Pons (tissue), 1 donor: Measurements from ENCODE around the gene DNAJC9.
"Not testable (repeated sequence)": the region's sequence is repeated elsewhere in the genome, so short reads cannot be mapped to it uniquely, and the experiment has no call there.

Experiments
- DNase-seq: peaks from one replicate; pipeline ENCODE4 v3.0.0-alpha.2; 2016; ENCODE audit warnings: low spot score

Gene DNAJC9, protein sequence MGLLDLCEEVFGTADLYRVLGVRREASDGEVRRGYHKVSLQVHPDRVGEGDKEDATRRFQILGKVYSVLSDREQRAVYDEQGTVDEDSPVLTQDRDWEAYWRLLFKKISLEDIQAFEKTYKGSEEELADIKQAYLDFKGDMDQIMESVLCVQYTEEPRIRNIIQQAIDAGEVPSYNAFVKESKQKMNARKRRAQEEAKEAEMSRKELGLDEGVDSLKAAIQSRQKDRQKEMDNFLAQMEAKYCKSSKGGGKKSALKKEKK

DNA sequence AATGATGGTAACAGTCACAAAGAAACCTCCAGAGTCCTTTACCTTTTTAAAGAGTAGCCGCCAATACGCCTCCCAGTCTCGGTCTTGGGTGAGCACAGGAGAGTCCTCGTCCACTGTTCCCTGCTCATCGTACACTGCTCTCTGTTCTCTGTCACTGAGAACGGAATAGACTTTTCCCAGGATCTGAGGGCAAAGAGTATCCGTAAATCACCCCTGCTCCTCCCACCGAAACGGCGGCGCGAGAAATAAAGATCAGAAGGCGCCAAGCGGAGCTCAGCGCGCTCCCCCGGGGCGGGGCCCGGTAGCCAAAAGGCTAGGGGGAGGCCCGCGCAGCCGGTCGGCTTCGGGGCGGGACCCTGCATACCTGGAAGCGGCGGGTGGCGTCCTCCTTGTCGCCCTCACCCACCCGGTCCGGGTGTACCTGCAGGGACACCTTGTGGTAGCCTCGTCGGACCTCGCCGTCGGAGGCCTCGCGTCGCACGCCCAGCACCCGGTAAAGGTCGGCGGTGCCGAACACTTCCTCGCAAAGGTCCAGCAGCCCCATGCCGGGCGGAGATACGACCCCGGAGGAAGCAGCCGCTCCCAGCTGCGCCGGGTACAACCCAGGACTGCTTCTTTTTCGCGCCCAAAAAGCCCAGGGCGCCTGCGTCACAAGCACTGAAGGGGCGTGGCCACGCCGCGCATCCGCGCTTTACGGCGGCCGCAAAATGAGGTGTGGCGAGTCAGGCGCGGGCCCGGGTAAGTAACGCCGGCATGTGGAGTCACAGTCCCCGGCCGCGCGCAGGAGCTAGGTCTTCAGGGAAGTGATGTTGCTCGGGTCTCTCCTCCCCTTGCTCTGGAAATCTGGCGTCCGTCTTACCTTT is at the start of gene DNAJC9:
Gene DNAJC9 (minus strand): TSS at position 610 of the 863 bp plus-strand sequence. CDS start 66 bp downstream, at position 544.
- DNase-seq: peak; percentile 86

DNA sequence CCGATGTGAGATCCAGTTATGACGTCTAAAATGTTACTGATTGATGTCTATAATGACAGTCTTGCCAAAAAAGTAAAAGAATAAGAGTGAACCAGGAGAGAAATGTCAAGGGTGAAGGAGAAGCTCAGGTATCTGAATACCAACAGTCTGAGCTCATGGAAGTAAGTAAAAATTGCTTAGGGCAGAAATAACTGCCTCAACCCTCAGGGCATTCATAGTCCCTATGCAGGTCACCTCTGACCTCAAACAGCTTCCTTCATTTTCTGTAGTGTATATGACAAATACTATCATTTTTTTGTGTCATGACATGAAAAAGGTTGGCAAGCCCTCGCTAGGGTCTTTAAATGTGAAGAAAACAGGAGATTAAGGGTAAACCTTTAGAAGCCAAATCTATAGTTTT is 46.4 kb upstream of the DNAJC9 start:
- DNase-seq: no peak

DNA sequence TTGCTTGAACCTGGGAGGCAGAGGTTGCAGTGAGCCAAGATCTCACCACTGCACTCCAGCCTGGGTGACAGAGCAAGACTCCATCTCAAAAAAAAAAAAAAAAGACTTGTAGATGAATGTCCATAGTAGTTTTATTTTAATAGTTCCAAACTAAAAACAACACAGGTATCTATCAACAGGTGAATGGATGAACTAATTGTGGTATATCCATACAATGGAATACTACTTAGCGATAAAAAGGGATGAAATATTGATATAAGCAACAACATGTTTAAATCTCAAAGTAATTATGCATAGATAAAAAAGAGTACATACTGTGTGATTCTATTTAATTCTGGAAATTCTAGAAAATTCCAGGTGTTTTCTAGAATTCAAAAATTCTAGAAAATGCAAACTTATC is 42.9 kb upstream of the DNAJC9 start:
- DNase-seq: no peak

DNA sequence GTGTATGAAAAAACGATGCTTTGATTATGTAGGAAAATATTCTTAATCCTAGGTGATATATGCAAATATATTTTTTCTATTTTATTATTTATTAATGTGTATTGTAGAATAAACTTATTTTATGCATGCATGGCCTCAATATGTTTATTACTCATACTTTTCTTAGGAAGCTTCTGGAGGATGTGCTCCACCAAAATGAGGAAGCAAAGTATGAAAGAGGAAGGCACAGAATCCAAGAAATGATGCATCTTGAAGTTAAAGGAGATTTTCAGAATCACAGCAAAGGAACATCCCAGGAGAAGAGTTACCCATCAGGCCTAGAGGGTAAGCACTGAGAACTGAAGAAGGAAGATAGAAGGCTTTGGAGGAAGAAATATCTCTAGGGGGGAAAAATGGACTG is 40.4 kb upstream of the DNAJC9 start:
- no peak for DNase-seq

DNA sequence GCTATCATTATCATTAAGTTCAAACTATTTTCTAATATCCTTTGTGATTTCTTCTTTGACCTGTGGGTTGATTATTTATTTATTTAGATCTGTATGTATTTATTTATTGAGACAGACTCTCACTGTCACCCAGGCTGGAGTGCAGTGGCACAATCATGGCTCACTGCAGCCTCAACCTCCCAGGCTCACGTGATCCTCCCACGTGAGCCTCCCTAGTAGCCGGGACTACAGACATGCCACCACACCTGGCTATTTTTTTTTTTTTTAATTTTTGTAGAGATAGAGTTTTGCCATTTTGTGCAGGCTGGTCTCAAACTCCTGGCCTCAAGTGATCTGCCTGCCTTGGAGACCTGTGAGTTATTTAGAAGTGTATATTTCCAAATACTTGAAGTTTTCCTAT is 34.0 kb upstream of the DNAJC9 start:
- DNase-seq: no peak

DNA sequence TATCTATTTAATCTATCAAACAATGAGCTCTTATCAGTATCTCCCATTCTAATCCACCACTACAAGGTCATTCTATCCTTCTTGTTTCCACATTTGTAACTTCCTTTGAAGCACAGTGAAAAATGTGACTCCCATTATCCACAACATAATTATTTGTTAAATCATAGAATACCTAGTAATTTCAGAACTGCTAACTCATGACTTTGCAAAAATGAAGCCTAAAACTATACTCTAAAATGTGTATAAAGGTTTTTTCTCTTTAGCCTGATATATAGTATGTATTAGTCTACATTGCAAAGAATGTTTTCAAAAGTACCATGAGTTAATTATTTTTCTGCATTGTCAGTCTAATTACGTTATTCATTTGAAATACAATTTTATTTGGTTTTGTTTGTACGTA is 17.4 kb upstream of the DNAJC9 start:
- DNase-seq: no peak

DNA sequence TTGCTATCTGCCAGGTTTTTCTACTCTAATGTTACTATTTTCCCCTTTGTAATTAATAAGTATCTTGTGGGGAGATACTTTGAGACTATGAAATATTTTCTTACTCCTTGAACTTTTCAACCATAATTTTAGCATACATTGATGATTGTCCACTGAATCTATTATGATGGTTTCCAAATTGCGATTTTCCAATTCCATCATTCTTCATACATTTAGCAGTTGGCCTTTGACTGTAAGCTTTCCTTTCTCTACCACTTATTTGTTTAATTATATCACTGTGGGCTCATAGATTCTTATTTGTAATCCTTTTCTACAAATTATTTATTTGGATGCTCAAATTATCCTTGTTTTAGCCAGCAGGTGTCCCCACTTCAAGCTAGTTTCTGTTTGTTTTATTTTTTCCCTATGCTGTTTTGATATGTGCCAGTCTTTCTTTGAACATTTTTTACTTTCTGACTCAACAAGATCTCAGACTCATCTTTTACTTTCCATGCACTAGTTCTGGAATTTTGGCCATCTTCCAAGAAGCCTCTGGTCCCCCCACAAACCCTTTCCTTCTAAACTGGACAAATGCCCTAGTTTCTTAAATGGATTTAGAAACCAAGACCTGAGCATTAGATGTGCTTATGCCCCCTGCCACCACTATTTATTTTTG is 16.8 kb upstream of the DNAJC9 start:
- DNase-seq: peak; percentile 22

DNA sequence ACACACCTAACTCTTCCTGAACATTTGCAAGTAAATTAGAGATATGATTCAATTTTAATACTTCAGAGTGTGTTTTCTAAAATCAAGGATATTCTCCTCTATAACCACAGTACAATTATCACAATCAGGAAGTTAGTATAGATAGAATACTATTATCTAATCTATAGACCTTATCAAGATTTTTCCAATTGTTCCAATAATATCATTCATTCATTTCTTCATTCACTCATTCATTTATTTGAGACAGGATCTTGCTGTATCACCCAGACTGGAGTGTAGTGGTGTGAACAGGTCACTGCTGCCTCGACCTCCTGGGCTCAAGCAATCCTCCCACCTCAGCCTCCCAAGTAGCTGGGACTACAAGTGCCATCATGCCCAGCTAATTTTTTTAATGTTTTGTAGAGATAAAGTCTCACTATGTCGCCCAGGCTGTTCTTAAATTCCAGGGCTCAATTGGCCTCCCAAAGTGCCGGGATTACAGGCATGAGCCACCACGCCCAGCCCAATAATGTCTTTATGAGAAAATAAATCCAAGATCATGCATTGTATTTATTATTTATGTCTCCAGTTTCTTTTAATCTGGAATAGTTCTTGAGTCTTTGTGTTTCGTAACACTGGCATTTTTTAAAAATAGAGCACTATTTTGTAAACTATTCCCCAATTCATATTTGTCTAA is 16.0 kb upstream of the DNAJC9 start:
- DNase-seq: no peak

DNA sequence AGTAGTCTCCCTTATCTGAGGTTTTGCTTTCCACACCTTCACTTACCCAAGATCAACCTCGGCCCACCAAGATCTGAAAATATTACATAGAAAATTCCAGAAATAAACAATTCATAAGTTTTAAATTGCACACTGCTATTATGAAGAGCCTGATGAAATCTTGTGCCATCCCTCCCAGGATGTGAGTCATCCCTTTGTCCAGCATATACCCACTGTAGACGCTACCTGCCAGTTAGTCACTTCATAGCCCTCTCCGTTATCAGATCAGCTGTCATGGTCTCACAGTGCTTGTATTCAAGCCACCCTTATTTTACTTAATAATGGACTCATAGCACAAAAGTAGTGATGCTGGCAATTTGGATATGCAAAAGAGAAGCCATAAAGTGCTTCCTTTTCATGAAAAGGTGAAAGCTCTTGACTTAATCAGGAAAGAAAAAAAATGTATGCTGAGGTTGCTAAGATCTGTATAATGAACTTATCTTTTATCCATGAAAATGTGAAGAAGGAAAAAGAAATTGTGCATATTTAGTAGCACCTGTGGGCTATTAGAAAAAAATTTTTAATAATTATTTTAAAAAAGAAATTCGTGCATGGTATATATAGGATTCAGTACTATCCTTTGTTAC is 15.2 kb upstream of the DNAJC9 start:
- no peak for DNase-seq

DNA sequence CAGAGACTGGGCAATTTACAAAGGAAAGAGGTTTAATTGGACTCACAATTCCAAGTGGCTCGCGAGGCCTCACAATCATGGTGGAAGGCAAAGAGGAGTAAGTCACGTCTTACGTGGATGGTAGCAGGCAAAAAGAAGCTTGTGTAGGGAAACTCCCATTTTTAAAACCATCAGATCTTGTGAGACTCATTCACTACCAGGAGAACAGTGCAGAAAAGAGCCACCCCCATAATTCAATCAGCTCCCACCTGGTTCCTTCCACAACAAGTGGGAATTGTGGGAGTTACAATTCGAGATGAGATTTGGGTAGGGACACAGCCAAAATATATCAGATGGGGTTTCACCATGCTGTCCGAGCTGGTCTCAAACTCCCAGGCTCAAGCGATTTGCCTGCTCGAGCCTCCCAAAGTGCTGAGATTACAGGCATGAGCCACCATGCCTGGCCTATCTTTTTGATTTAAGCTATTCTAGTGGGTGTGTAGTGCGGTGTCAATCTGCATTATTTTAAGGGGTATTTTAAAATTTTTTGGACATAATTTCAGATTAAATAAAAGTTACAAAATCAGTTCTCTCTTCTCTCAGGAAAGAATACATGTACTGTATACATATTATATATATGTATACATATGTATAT is 14.4 kb upstream of the DNAJC9 start:
- no peak for DNase-seq

DNA sequence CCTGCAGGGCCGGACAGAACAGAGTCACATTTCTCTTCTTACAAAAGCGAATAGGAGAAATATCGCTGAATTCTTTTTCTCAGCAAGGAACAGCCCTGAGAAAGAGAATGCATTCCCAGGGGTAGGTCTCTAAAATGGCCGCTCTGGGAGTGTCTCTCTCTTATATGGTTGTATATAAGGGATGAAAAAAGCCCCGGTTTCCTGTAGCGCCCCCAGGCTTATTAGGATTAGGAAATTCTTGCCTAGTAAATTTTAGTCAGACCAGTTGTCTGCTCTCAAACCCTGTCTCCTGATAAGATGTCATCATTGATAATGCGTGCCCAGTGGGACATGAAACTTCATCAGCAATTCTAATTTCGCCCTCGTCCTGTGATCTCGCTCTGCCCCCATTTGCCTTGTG is 11.6 kb upstream of the DNAJC9 start:
- DNase-seq: not testable (repeated sequence)

DNA sequence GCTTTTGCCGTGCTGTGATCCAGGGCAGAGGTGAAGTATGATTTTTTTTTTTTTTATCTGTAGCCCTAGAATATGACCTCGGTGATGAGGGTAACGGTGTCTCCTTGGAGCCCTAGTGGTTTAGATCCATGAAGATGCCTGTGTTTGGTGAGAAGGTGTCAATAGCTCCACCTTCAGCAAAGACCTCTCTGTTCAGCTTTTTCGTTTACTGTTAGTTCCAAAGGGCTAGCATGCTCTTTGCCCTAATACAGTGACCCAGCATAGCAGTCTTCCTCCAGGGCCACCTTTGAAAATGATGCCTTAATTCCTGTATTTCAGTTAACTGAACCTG is 6.1 kb upstream of the DNAJC9 start:
- no peak for DNase-seq

DNA sequence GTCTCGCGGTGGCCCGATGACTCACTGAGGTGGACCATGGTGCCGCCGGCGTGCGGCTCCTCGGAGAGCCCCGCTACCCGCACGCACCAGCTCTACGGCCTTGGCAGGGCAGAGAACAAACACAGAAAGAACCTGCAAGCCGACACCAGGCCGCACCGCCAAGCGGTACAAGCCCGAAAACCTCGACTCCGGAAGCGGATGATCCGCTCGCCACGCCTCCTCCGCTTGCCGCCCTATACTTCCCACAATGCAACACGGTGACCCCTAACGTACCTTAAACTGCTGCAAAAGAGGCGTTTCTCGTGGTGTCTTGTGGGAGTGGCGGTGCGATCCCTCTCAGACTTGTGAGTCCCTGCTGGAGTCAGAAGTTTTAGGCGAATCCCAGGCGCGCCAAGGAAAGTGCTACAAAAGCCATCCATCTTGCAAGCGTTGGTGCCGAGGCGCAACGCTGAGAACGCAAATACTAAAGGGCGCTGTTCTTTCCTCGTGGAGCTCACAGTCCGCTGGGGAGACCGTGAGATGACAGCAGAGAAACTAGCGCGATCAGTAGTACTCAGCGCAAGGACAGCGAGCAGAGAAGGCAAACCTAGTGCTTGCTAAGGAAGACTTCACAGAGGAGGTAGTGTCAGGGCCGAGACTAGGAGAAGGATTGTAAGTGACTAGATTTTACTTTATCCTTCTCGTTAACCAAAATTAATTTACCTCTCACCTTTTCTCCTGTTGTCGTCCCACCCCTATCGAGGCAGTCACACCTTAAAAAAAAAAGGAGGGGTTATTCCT is 5.6 kb upstream of the DNAJC9 start, which contains the start of gene MRPS16:
Gene MRPS16 (minus strand): TSS at position 200 of the 780 bp plus-strand sequence. CDS start 162 bp downstream, at position 38.
- peak; percentile 96 for DNase-seq

DNA sequence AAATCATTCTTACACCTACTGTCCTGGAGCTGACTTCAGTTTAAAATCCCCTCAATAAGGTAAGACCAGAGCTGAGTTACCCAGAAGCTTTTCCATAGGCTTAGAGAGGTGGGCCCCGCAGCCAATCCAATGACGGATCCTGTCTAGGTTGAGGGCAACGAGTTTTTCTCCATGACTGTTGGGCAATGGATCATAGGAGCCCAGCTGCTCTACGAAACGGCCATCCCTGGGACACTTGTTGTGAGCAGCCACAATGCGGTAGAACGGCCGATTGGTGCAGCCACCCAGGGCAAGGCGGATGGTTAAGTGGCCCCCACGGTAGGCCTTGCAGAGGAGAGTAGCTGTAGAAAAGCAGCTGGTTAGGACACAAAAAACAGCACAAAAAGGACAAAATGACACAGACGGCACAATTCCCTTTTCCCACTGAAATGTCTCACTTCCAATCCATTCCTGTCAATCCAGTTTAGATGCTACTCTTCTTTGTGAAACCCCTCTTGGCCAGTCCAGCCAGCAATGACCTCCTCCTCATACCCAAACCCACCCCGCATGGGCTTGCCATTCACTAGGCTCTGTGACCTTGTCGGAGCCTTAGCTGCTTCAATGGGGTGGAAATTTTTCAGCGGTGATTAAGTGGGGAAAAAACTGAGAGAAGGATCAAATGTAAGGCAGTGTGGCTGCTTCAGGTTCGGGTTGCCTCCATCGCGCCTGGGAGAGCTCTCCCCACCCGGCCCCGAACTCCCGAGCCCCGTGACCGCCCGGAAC is 4.8 kb upstream of the DNAJC9 start:
- DNase-seq: no peak

DNA sequence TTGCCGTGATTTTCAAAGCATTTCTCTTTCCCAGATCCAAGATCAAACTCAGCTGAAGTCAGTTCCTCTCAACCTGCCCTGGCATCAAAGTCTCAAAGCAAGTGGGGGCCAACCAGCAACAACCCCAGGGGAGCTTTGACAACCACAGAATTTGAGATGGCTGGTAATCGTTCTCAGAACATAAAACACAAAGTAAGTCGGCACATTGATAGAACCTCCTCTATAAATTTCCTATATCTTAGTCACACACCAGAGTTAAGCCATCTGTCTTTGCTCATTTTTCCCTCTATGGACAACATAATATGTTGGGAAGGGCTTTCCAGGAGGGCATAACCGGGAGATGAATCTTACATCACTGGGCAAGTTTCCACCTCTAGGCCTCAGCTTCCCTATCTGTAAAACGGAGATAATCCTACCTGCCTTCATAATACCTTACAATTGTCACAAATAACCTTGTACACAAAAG is 1.2 kb upstream of the DNAJC9 start:
- DNase-seq: no peak

DNA sequence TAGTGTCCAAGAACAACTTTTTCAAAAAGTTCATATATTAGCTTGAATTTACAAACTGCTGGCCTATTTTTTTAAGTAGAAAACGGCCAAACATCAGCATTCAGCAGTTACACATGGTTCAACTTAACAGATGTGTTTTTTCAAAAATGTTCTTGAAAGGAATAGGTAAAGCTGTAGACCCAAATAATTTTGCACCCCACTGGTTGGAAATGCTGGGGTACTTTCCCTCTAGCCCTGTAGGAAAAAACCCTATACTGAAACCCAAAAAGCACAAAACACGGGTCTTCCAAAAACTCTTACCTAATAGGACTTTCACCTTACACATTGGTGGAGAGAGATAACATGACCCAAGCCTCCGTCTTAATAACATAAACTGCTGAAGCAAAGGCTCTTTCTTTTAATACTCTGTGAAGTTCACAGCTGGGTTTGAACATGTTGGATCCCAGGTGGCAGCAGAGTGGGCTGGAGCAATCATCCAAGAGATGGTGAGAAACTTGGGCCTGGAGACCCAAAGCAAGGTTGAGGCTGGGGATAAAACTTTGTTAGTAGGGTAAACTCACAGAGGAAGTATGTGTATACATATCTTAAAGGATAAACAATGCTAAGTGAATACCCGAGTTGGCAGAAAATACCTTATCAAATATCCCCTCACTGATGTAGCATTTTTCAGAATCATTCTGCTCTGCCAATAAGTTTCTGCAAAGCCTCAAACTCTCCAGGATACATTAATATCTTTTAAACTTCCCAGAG is 629 bp upstream of the DNAJC9 start:
- DNase-seq: no peak

DNA sequence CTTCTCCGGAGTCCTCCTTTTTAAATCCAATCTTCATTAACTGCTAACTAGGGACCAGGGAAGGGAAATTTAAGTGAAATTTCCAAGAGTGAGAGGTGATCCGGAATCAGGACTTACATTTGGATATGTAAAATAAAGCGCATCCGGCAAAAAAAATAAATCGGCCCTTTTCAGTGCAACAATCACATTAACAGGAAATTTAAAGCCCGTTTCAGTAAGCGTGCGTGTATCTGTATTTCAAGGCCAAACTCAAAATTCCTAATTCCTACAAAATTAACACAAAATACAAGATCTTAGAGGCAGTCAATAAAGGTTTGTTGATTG is 771 bp downstream of the DNAJC9 start:
- DNase-seq: no peak

DNA sequence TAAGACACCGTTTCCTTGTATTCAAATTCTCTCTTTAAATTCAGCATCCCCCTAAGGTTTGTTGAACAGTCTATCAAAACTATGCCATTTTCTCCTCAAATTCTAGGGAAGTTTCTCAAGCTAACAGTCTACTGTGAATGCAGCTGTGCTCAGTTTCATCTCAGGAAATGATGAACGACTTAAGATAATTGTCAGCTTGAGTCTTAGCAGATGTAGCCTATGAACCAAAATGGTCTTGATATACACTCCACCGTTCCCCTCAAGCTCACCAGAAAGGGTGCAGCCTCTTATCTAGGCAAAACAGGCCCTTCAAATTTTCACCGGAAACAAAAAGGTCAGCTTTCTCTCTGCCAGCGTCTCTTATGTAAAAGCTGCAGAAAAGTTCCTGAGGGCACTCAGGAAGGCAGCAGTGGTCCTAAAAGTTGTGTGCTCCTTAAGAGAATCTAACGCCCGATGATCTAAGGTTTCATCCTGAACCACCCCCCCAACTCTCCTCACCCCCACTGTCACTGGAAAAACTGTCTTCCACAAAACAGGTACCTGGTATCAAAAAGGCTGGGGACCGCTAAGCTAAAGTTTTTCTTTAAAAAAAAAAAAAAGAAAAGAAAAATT is 2.1 kb downstream of the DNAJC9 start:
- no peak for DNase-seq

DNA sequence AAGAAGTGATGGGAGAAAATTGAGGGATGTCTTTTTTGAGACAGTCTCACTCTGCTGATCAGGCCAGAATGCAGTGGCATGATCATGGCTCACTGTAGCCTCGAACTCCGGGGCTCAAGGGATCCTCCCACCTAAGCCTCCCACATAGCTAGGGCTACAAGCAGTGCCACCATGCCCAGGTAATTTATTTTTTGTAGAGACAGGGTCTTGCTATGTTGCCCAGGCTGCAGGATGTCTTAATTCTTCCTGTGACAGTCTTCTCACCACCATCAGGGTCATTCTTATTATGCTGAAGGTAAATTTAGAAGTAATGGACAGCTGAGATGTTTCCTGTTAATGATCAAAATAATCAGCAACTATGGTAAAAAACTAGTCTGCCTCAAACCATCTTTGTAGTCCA is 7.1 kb downstream of the DNAJC9 start:
- DNase-seq: no peak
